ENCODE data around the gene FAIM.
"Not testable (repeated sequence)": the region's sequence is repeated elsewhere in the genome, so short reads cannot be mapped to it uniquely, and the experiment has no call there.

DNA sequence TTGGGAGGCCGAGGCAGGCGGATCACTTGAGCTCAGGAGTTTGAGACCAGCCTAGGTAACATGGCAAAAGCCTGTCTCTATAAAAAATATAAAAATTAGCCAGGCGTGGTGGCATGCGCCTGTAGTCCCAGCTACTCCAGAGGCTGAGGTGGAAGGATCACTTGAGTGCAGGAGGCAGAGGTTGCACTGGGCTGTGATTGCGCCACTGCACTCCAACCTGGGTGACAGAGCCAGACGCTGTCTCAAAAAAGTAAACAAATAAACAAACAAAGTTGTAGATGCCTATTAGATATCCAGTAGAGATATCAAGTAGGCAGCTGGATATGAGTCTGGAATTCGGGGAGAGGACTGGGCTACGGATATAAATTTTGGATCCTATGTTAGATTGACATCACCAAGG is 38.9 kb upstream of the FAIM start:
- TF ChIP-seq EP300 (IDR thresholded peaks at IDR 0.05; ENCODE audit: borderline replicate concordance in 1 of 2, low read depth in 2 of 2, low read length in 2 of 2); SIN3A (conservative IDR thresholded peaks at IDR 0.05 in 1 of 2, IDR thresholded peaks at IDR 0.05 in 1 of 2; ENCODE audit: low read depth in 1 of 2, low read length in 2 of 2); RAD21 (IDR thresholded peaks at IDR 0.05 in 1 of 2, conservative IDR thresholded peaks at IDR 0.05 in 1 of 2; ENCODE audit: low read depth in 2 of 2, low read length in 2 of 2); CTCF (IDR thresholded peaks at IDR 0.05; ENCODE audit: control extremely low read depth in 1 of 3, insufficient read depth in 1 of 3, low read depth in 1 of 3, low read length in 3 of 3); TAF1 (IDR thresholded peaks at IDR 0.05; ENCODE audit: low read depth, low read length); POLR2AphosphoS5 (IDR thresholded peaks at IDR 0.05; ENCODE audit: low read depth, low read length); POLR2A (IDR thresholded peaks at IDR 0.05; ENCODE audit: control extremely low read depth in 1 of 2, low read depth in 2 of 2, low read length in 2 of 2); SUZ12 (IDR thresholded peaks at IDR 0.05; ENCODE audit: low read length); JUN (IDR thresholded peaks at IDR 0.05; ENCODE audit: low read depth, low read length); SRF (IDR thresholded peaks at IDR 0.05; ENCODE audit: low read depth, low read length); EZH2 (IDR thresholded peaks at IDR 0.05; ENCODE audit: low read depth, low read length, severe bottlenecking); TCF12 (IDR thresholded peaks at IDR 0.05; ENCODE audit: low read depth, low read length); NRF1 (IDR thresholded peaks at IDR 0.05; ENCODE audit: low read depth, low read length); CEBPB (IDR thresholded peaks at IDR 0.05; ENCODE audit: low read depth, low read length): not testable (repeated sequence)
